GM21786 (cell line): ENCODE measurements around the gene RNF25.

Experiments
- ATAC-seq: cut with Tn5 transposase; IDR thresholded peaks from one replicate; pipeline ENCODE4 v1.9.1; 2021; ENCODE audit not compliant: unreplicated experiment

The RNF25 gene

DNA sequence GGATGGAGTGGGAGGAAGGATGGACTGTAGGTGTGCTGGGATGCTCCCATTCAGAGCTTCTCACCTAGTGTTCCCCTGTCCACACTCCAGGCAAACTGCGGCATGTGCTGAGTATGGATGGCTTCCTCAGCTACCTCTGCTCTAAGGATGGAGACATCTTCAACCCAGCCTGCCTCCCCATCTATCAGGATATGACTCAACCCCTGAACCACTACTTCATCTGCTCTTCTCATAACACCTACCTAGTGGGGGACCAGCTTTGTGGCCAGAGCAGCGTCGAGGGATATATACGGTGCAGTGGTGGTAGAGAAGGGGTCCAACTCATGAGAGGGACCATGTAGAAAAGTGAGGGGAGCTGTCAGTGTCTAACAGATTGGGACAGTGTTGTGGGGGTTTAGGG is 43.9 kb downstream of the RNF25 start:
- no peak for ATAC-seq

- no peak for ATAC-seq
Observed at GRCh38 chr2:218626369-218626768, 45.4 kb downstream of the RNF25 start.

DNA sequence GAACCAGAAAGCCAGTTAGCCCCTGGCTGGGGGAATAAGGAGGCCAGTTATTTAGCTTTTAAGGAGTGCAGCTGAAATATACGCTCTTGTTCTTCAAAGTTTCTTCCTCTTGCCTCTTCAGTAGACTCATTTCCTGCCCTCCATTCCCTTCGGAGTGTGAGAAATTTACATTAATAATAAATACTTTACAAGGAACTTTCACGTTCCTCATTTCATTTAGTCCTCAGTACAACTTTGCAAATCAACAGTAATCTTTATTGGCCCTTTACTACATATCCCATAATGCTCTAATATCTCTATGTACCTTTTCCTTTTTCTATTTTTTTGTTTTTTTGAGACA is 48.5 kb downstream of the RNF25 start:
- ATAC-seq: no peak

- no peak for ATAC-seq
Observed at GRCh38 chr2:218622606-218623365, 49.0 kb downstream of the RNF25 start.

GRCh38 chr2:218621007-218621406 is 50.8 kb downstream of the RNF25 start:
- ATAC-seq: no peak

GRCh38 chr2:218618102-218618860 is 53.5 kb downstream of the RNF25 start:
- no peak for ATAC-seq

GRCh38 chr2:218615868-218616315 is 55.9 kb downstream of the RNF25 start:
- no peak for ATAC-seq
